ENCODE measurements around the gene SNAPC3.

Gene SNAPC3

GRCh38 chr9:15444141-15444540, 21.5 kb downstream of the SNAPC3 start:
- Histone ChIP-seq H3K36me3 (ENCODE audit: control insufficient read depth in 2 of 2, insufficient read depth in 2 of 2, low read length in 2 of 2) (peaks cover 41 to 50% of the 10 kb centered on the region in 2 donors), H3K4me3 (ENCODE audit: low read length in 2 of 2) (no peak overlapping the region), H3K27ac (ENCODE audit: low read length) (no peak overlapping the region)

GRCh38 chr9:15453956-15454355, 31.3 kb downstream of the SNAPC3 start:
- peaks cover 15 to 21% of the 10 kb centered on the region in 2 donors for H3K36me3 ChIP-seq (ENCODE audit: control insufficient read depth in 2 of 2, insufficient read depth in 2 of 2, low read length in 2 of 2)
- H3K9ac ChIP-seq (ENCODE audit: low read length in 2 of 2): no peak overlapping the region
- no peak overlapping the region for H3K4me3 ChIP-seq (ENCODE audit: low read length in 2 of 2)
- H3K27me3 ChIP-seq (ENCODE audit: control insufficient read depth in 1 of 2, insufficient read depth in 2 of 2, low read length in 2 of 2): no peaks in the 10 kb centered on the region
- H3K9me3 ChIP-seq (ENCODE audit: control insufficient read depth in 2 of 2, low read length in 2 of 2): no peaks in the 10 kb centered on the region
- H3K27ac ChIP-seq (ENCODE audit: low read length): no peak overlapping the region
- H3K4me1 ChIP-seq (ENCODE audit: control insufficient read depth, insufficient read depth, low read length): no peaks in the 10 kb centered on the region

More at GRCh38 chr9:15444141-15444540, 21.5 kb downstream of the SNAPC3 start:
- no peaks in the 10 kb centered on the region for H3K9me3 ChIP-seq (ENCODE audit: control insufficient read depth in 2 of 2, low read length in 2 of 2)
- H3K27me3 ChIP-seq (ENCODE audit: control insufficient read depth in 1 of 2, insufficient read depth in 2 of 2, low read length in 2 of 2): no peaks in the 10 kb centered on the region
- H3K4me1 ChIP-seq (ENCODE audit: control insufficient read depth, insufficient read depth, low read length): no peaks in the 10 kb centered on the region
- no peak overlapping the region for H3K9ac ChIP-seq (ENCODE audit: low read length in 2 of 2)

GRCh38 chr9:15461056-15461455, 38.4 kb downstream of the SNAPC3 start:
- Histone ChIP-seq H3K9me3 (ENCODE audit: control insufficient read depth in 2 of 2, low read length in 2 of 2) (no peaks in the 10 kb centered on the region), H3K36me3 (ENCODE audit: control insufficient read depth in 2 of 2, insufficient read depth in 2 of 2, low read length in 2 of 2) (peaks cover 9 to 28% of the 10 kb centered on the region in 2 donors), H3K4me1 (ENCODE audit: control insufficient read depth, insufficient read depth, low read length) (no peaks in the 10 kb centered on the region), H3K4me3 (ENCODE audit: low read length in 2 of 2) (no peak overlapping the region), H3K9ac (ENCODE audit: low read length in 2 of 2) (no peak overlapping the region), H3K27me3 (ENCODE audit: control insufficient read depth in 1 of 2, insufficient read depth in 2 of 2, low read length in 2 of 2) (no peaks in the 10 kb centered on the region), H3K27ac (ENCODE audit: low read length) (no peak overlapping the region)

GRCh38 chr9:15461601-15462000, 38.9 kb downstream of the SNAPC3 start:
- no peak overlapping the region for H3K9ac ChIP-seq (ENCODE audit: low read length in 2 of 2)
- no peaks in the 10 kb centered on the region for H3K4me1 ChIP-seq (ENCODE audit: control insufficient read depth, insufficient read depth, low read length)
- H3K27me3 ChIP-seq (ENCODE audit: control insufficient read depth in 1 of 2, insufficient read depth in 2 of 2, low read length in 2 of 2): no peaks in the 10 kb centered on the region
- no peaks in the 10 kb centered on the region for H3K9me3 ChIP-seq (ENCODE audit: control insufficient read depth in 2 of 2, low read length in 2 of 2)
- peaks cover 9 to 30% of the 10 kb centered on the region in 2 donors for H3K36me3 ChIP-seq (ENCODE audit: control insufficient read depth in 2 of 2, insufficient read depth in 2 of 2, low read length in 2 of 2)
- H3K27ac ChIP-seq (ENCODE audit: low read length): no peak overlapping the region
- H3K4me3 ChIP-seq (ENCODE audit: low read length in 2 of 2): no peak overlapping the region

DNA sequence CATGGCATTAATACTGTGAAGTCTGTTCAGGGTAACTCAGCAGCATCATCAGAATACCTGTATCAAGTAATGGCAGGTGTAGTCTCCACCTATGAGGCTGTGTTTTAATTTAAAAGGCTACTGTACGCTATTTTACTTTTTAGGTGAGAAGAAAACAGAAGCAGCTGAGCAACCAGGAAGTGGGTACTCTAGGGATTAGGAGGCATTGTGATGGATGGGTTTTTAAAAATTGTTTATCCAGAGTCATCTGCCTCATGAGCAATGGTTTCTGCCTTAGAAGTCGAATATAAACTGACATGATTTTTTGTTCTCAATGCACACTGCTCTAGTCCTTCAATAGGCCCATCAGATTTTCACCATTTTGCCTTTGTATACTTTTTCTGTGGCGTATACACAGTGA, 45.5 kb downstream of the SNAPC3 start:
- Histone ChIP-seq H3K9me3 (ENCODE audit: control insufficient read depth in 2 of 2, low read length in 2 of 2) (no peaks in the 10 kb centered on the region), H3K27me3 (ENCODE audit: control insufficient read depth in 1 of 2, insufficient read depth in 2 of 2, low read length in 2 of 2) (no peaks in the 10 kb centered on the region), H3K4me3 (ENCODE audit: low read length in 2 of 2) (no peak overlapping the region), H3K27ac (ENCODE audit: low read length) (no peak overlapping the region), H3K9ac (ENCODE audit: low read length in 2 of 2) (no peak overlapping the region), H3K4me1 (ENCODE audit: control insufficient read depth, insufficient read depth, low read length) (no peaks in the 10 kb centered on the region), H3K36me3 (ENCODE audit: control insufficient read depth in 2 of 2, insufficient read depth in 2 of 2, low read length in 2 of 2) (peaks cover 8 to 16% of the 10 kb centered on the region in 2 donors)

DNA sequence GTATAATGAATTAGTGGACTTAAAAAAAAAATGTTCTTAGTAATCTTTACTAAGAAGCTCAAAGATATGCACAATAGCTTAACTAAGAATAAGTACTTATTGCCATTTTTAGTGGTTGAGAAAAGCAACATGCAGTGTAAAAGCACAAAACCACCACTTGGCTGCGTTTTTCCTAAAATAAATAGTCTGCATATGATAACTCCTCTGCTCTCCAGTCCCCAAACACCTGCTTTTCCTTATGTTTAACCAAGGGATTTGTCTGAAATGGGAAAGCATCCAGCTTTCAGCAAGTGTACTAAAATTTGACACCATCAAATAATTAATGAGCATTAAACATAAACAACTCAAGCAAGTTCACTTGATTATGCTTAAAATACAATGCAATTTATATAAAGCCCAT, 46.7 kb downstream of the SNAPC3 start:
- Histone ChIP-seq H3K27ac (ENCODE audit: low read length) (no peak overlapping the region), H3K9ac (ENCODE audit: low read length in 2 of 2) (no peak overlapping the region), H3K27me3 (ENCODE audit: control insufficient read depth in 1 of 2, insufficient read depth in 2 of 2, low read length in 2 of 2) (no peaks in the 10 kb centered on the region), H3K4me1 (ENCODE audit: control insufficient read depth, insufficient read depth, low read length) (no peaks in the 10 kb centered on the region), H3K36me3 (ENCODE audit: control insufficient read depth in 2 of 2, insufficient read depth in 2 of 2, low read length in 2 of 2) (peaks cover 6 to 17% of the 10 kb centered on the region in 2 donors), H3K9me3 (ENCODE audit: control insufficient read depth in 2 of 2, low read length in 2 of 2) (no peaks in the 10 kb centered on the region), H3K4me3 (ENCODE audit: low read length in 2 of 2) (no peak overlapping the region)

DNA sequence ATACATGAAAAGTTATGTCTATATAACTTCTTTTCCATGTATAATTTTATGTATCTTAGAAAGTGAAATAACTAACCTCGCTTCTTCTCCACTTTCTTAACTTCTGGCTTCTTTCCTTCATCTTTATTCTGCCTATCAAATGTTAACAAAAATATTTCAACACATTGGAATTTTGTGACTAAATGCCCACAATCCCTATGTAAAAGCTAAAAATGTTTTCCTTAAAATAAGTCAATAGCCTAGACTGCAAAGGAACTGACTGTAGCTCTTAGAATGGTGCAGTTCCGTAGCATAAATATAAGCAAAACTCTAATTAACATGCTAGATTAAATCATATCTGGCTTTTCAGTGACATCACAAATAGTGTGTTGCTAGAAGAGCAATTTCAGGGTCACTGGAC, 47.2 kb downstream of the SNAPC3 start:
- no peak overlapping the region for H3K4me3 ChIP-seq (ENCODE audit: low read length in 2 of 2)
- H3K9me3 ChIP-seq (ENCODE audit: control insufficient read depth in 2 of 2, low read length in 2 of 2): no peaks in the 10 kb centered on the region
- no peaks in the 10 kb centered on the region for H3K27me3 ChIP-seq (ENCODE audit: control insufficient read depth in 1 of 2, insufficient read depth in 2 of 2, low read length in 2 of 2)
- H3K9ac ChIP-seq (ENCODE audit: low read length in 2 of 2): no peak overlapping the region
- H3K4me1 ChIP-seq (ENCODE audit: control insufficient read depth, insufficient read depth, low read length): no peaks in the 10 kb centered on the region
- H3K36me3 ChIP-seq (ENCODE audit: control insufficient read depth in 2 of 2, insufficient read depth in 2 of 2, low read length in 2 of 2): peaks cover 6 to 17% of the 10 kb centered on the region in 2 donors
- H3K27ac ChIP-seq (ENCODE audit: low read length): no peak overlapping the region

DNA sequence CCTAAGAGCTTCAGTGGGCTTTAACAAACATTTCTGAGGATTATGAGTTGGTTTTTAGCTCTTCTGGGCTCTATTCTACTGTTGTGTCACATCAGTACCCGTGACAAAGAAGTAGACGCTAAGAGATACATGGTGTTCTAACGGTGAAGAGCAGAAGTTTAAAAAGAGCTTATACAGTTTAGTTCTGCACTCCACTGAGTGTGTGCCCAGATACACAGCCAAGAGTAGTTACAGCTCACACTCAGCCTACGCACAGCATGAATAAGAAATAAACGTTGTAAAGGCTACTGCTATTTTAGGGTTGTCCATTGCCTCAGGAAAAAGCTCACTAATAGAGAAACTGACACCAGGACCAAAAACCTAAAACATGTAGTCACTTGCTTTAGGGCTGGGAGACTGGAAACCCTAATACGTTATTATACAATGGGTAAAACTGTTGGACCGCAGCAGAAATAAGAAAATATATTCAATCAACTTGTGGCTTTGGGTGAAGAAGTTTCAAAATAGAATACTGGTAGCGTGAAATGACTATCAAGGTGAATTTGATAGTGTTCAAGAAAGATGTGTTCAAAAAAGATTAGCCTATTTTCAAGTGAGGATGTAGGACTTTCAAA, 53.4 kb downstream of the SNAPC3 start:
- Histone ChIP-seq H3K4me3 (ENCODE audit: low read length in 2 of 2) (no peak overlapping the region), H3K27ac (ENCODE audit: low read length) (no peak overlapping the region), H3K9ac (ENCODE audit: low read length in 2 of 2) (no peak overlapping the region), H3K36me3 (ENCODE audit: control insufficient read depth in 2 of 2, insufficient read depth in 2 of 2, low read length in 2 of 2) (peaks cover 3 to 21% of the 10 kb centered on the region in 2 donors), H3K4me1 (ENCODE audit: control insufficient read depth, insufficient read depth, low read length) (no peaks in the 10 kb centered on the region), H3K27me3 (ENCODE audit: control insufficient read depth in 1 of 2, insufficient read depth in 2 of 2, low read length in 2 of 2) (no peaks in the 10 kb centered on the region), H3K9me3 (ENCODE audit: control insufficient read depth in 2 of 2, low read length in 2 of 2) (no peaks in the 10 kb centered on the region)

GRCh38 chr9:15480028-15480427, 57.4 kb downstream of the SNAPC3 start:
- peaks cover 0 to 15% of the 10 kb centered on the region in 2 donors for H3K36me3 ChIP-seq (ENCODE audit: control insufficient read depth in 2 of 2, insufficient read depth in 2 of 2, low read length in 2 of 2)
- H3K9me3 ChIP-seq (ENCODE audit: control insufficient read depth in 2 of 2, low read length in 2 of 2): no peaks in the 10 kb centered on the region
- H3K27me3 ChIP-seq (ENCODE audit: control insufficient read depth in 1 of 2, insufficient read depth in 2 of 2, low read length in 2 of 2): no peaks in the 10 kb centered on the region
- H3K27ac ChIP-seq (ENCODE audit: low read length): no peak overlapping the region
- H3K4me1 ChIP-seq (ENCODE audit: control insufficient read depth, insufficient read depth, low read length): no peaks in the 10 kb centered on the region
- H3K4me3 ChIP-seq (ENCODE audit: low read length in 2 of 2): no peak overlapping the region
- H3K9ac ChIP-seq (ENCODE audit: low read length in 2 of 2): no peak overlapping the region

GRCh38 chr9:15482146-15482545, 59.5 kb downstream of the SNAPC3 start:
- no peaks in the 10 kb centered on the region for H3K9me3 ChIP-seq (ENCODE audit: control insufficient read depth in 2 of 2, low read length in 2 of 2)
- no peak overlapping the region for H3K4me3 ChIP-seq (ENCODE audit: low read length in 2 of 2)
- no peaks in the 10 kb centered on the region for H3K4me1 ChIP-seq (ENCODE audit: control insufficient read depth, insufficient read depth, low read length)
- no peak overlapping the region for H3K9ac ChIP-seq (ENCODE audit: low read length in 2 of 2)
- H3K27me3 ChIP-seq (ENCODE audit: control insufficient read depth in 1 of 2, insufficient read depth in 2 of 2, low read length in 2 of 2): no peaks in the 10 kb centered on the region
- peaks cover 0 to 4% of the 10 kb centered on the region in 2 donors for H3K36me3 ChIP-seq (ENCODE audit: control insufficient read depth in 2 of 2, insufficient read depth in 2 of 2, low read length in 2 of 2)
- no peak overlapping the region for H3K27ac ChIP-seq (ENCODE audit: low read length)

DNA sequence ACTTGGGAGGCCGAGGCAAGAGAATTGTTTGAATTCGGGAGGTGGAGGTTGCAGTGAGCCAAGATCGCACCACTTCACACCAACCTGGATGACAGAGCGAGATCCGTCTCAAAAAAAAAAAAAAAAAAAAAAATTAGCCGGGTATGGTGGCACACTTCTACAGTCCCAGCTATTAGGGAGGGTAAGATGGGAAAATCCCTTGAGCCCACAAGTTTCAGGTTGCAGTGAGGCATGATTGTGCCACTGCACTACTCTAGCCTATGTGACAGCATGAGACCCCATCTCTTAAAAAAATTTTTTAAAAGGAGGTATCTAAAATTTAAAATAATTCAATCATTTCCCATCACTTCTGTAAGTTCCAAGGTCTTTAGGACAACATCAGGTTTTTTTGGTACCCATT, 62.1 kb downstream of the SNAPC3 start:
- Histone ChIP-seq H3K9ac (ENCODE audit: low read length in 2 of 2) (no peak overlapping the region), H3K27me3 (ENCODE audit: control insufficient read depth in 1 of 2, insufficient read depth in 2 of 2, low read length in 2 of 2) (no peaks in the 10 kb centered on the region), H3K9me3 (ENCODE audit: control insufficient read depth in 2 of 2, low read length in 2 of 2) (no peaks in the 10 kb centered on the region), H3K36me3 (ENCODE audit: control insufficient read depth in 2 of 2, insufficient read depth in 2 of 2, low read length in 2 of 2) (no peaks in the 10 kb centered on the region), H3K4me3 (ENCODE audit: low read length in 2 of 2) (no peak overlapping the region), H3K27ac (ENCODE audit: low read length) (no peak overlapping the region), H3K4me1 (ENCODE audit: control insufficient read depth, insufficient read depth, low read length) (no peaks in the 10 kb centered on the region)
